K562 (cell line): ENCODE data around the gene MTHFR. TPM values are rescaled to one million over a fixed set of nuclear protein-coding genes. Genes with fewer than 3 reads are reported as not detected.

Source experiments
- ATAC-seq: fragments of 200-7000 bp; cut with Tn5 transposase; 3 replicates; pipeline ENCODE4 v1.9.1; 2020; ENCODE audit warnings: moderate library complexity
- BruUV-seq: library from RNA; stranded (reverse); fragments of 400-500 nt; replicated peaks from 2 replicates; lab custom pipeline; 2021; lab: Mats Ljungman, UMichigan
- CTCF ChIA-PET: fragments of 300-600 bp; formaldehyde crosslinking; extraction: SDS; loops from one replicate; lab custom pipeline; 2021; ENCODE audit warnings: low intra/inter-chr PET ratio; lab: Yijun Ruan, JAX
- POLR2A ChIA-PET: fragments of 300-600, 350-650 bp; sonication (Branson Sonifier 250); formaldehyde crosslinking; extraction: SDS; loops from one replicate; lab custom pipeline; 2021; ENCODE audit warnings: antibody characterized with exemption, inconsistent platforms; lab: Yijun Ruan, JAX
- DNase-seq, 4 experiments: peaks; one replicate each; pipeline versions ENCODE4 v3.0.0 to v3.0.0-alpha.2; 2011 to 2018; ENCODE audit warnings: low spot score in 3 of 4, mixed read lengths in 3 of 4; ENCODE audit errors: extremely low read depth in 1 of 4
- FAIRE-seq: peaks from 2 replicates; lab custom pipeline; 2011; peaks lifted over from hg19 to GRCh38; lab: Jason Lieb, UNC
- H2AFZ ChIP-seq: 2 replicates; pipeline ENCODE4 v1.6.0; 2011; ENCODE audit warnings: low read depth, low read length, control low read depth, inconsistent platforms
- H3K27ac ChIP-seq: fragments of 200-600 bp; 3 replicates; pipeline ENCODE4 v1.8.0; 2011; ENCODE audit warnings: low read depth, mild to moderate bottlenecking, control low read depth, inconsistent platforms, low read length, moderate library complexity, mixed read lengths; ENCODE audit errors: extremely low read depth
- H3K27me3 ChIP-seq, 2 experiments: fragments of 300-600 bp in 1 of 2; 2 replicates in 1 of 2; 3 replicates in 1 of 2; pipeline versions ENCODE4 v1.6.0 to v1.8.0; 2011; ENCODE audit warnings: inconsistent platforms in 2 of 2, low read length in 2 of 2, mild to moderate bottlenecking in 1 of 2, mixed read lengths in 1 of 2, moderate library complexity in 1 of 2; ENCODE audit not compliant: control insufficient read depth in 2 of 2, insufficient read depth in 2 of 2
- H3K36me3 ChIP-seq: fragments of 300-600 bp; 3 replicates; pipeline ENCODE4 v1.8.0; 2011; ENCODE audit warnings: mild to moderate bottlenecking, low read length, inconsistent platforms; ENCODE audit not compliant: control insufficient read depth, insufficient read depth
- H3K4me1 ChIP-seq, 2 experiments: fragments of 200-600 bp in 1 of 2; replicated peaks in 1 of 2; 2 replicates in 1 of 2; 3 replicates in 1 of 2; pipeline versions ENCODE4 v1.5.1 to v1.8.0; 2011; ENCODE audit warnings: inconsistent platforms in 2 of 2, low read length in 2 of 2, mild to moderate bottlenecking in 1 of 2, mixed read lengths in 1 of 2, moderate library complexity in 1 of 2; ENCODE audit not compliant: control insufficient read depth in 2 of 2, insufficient read depth in 2 of 2
- H3K4me2 ChIP-seq: 2 replicates; pipeline ENCODE4 v1.6.1; 2011; ENCODE audit warnings: low read length, control low read depth, inconsistent platforms, mixed read lengths; ENCODE audit not compliant: insufficient read depth
- H3K4me3 ChIP-seq: fragments of 200-600 bp; sonication (generic), shearing (Covaris generic); 2 replicates; pipeline ENCODE4 v1.5.1; 2016; ENCODE audit warnings: control low read depth, inconsistent platforms
- H3K79me2 ChIP-seq: fragments of 200-600 bp; 3 replicates; pipeline ENCODE4 v1.8.0; 2011; ENCODE audit warnings: low read length, inconsistent platforms; ENCODE audit not compliant: control insufficient read depth, insufficient read depth
- H3K9ac ChIP-seq, 2 experiments: 2 replicates each; pipeline versions ENCODE4 v1.6.0 to v1.6.1; 2011; ENCODE audit warnings: low read depth in 2 of 2, low read length in 2 of 2, control low read depth in 1 of 2, inconsistent platforms in 1 of 2, mild to moderate bottlenecking in 1 of 2, mixed read lengths in 1 of 2; ENCODE audit not compliant: insufficient read depth in 1 of 2
- H3K9me1 ChIP-seq: one replicate; pipeline ENCODE4 v1.6.0; 2011; ENCODE audit warnings: inconsistent platforms, mild to moderate bottlenecking, low read length, moderate library complexity; ENCODE audit not compliant: control insufficient read depth, insufficient read depth
- H3K9me3 ChIP-seq: replicated peaks from 2 replicates; pipeline ENCODE4 v1.5.1; 2011; ENCODE audit warnings: low read depth, low read length, inconsistent platforms; ENCODE audit not compliant: control insufficient read depth, insufficient read depth
- H4K20me1 ChIP-seq: replicated peaks from 2 replicates; pipeline ENCODE4 v1.6.1; 2011; ENCODE audit warnings: low read length, inconsistent platforms, mixed read lengths; ENCODE audit not compliant: control insufficient read depth, insufficient read depth
- CBFB ChIP-seq: sonication (generic); formaldehyde crosslinking; IDR thresholded peaks from 2 replicates; pipeline ENCODE4 v1.4.0; 2020; ENCODE audit warnings: mild to moderate bottlenecking, missing genetic modification reagents
- CHAMP1 ChIP-seq: fragments of 450-650 bp; IDR thresholded peaks from 2 replicates; pipeline ENCODE4 v1.6.1; 2016; ENCODE audit warnings: mild to moderate bottlenecking
- HMBOX1 ChIP-seq: sonication (generic); IDR thresholded peaks from 2 replicates; pipeline ENCODE4 v1.6.1; 2016
- PYGO2 ChIP-seq: fragments of 450-650 bp; IDR thresholded peaks from 2 replicates; pipeline ENCODE4 v1.6.1; 2016; ENCODE audit warnings: mild to moderate bottlenecking, missing genetic modification characterization, moderate library complexity, missing compliant biosample characterization
- ZKSCAN8 ChIP-seq: fragments of 200-800 bp; sonication (Bioruptor generic); IDR thresholded peaks from 2 replicates; pipeline ENCODE4 v1.6.1; 2016; ENCODE audit warnings: missing genetic modification characterization, missing compliant biosample characterization
- ZNF121 ChIP-seq: sonication (generic); formaldehyde crosslinking; conservative IDR thresholded peaks from 2 replicates; pipeline ENCODE4 v1.8.0; 2022; ENCODE audit warnings: missing genetic modification reagents
- ZNF124 ChIP-seq: sonication (generic); formaldehyde crosslinking; IDR thresholded peaks from 2 replicates; pipeline ENCODE4 v1.8.1; 2022; ENCODE audit warnings: missing genetic modification reagents
- WGBS: fragments of 100-300 bp; shearing (Covaris generic); methylation state at CpG from one replicate; pipeline ENCODE4 v1.1.6; 2016; ENCODE audit warnings: low coverage, mixed read lengths; ENCODE audit not compliant: insufficient coverage; ENCODE audit errors: missing lambda C conversion rate; 5-methylcytosine and 5-hydroxymethylcytosine counted together
- in situ Hi-C: fragments of 300-500 bp; cut with MboI; formaldehyde crosslinking; loops from 4 replicates; pipeline ENCODE4 v1.15.0; 2018; ENCODE audit warnings: inconsistent platforms, mixed read lengths
- intact Hi-C: fragments of 100-400 bp; cut with micrococcal nuclease; formaldehyde crosslinking; loops from 2 replicates; pipeline ENCODE4 v1.14.2; 2022
- polyA plus RNA-seq, 8 experiments: library from polyadenylated mRNA; depleted of rRNA in 4 of 8; stranded (reverse) in 5 of 8; unstranded in 3 of 8; fragments of >200 nt; fragmentation: Nextera tagmentation in 2 of 8; fragmentation: Illumina TruSeq in 1 of 8; extraction: Ambion mirVana in 2 of 8; extraction: Trizol in 1 of 8; gene quantifications; 2 replicates each; pipeline versions ENCODE4 v1.2.1 to v1.2.3, GENCODE V29; 2011 to 2014; ENCODE audit warnings: inconsistent platforms in 1 of 8, missing spikeins in 1 of 8
- total RNA-seq, 7 experiments: library from RNA; depleted of rRNA in 6 of 7; stranded (reverse); fragments of >200 nt in 6 of 7; fragmentation: Illumina TruSeq in 2 of 7; extraction: Trizol in 2 of 7; gene quantifications; 2 replicates each; pipeline versions ENCODE4 v1.2.1 to v1.2.3, GENCODE V29; 2011 to 2021; ENCODE audit warnings: low replicate concordance in 1 of 7

MTHFR gene
- total and polyA plus RNA-seq, 9 of the 15 experiments (the other 6 are each of a cell fraction or from before 2014, with no cell fraction given): 5.0 to 104 (median 62.6) TPM

GRCh38 chr1:11826946-11827345 is 21.2 kb upstream of the MTHFR start:
- no peaks in the 10 kb centered on the region for H4K20me1 ChIP-seq
- no peak overlapping the region for H3K4me2 ChIP-seq
- no peaks in the 10 kb centered on the region for H3K27me3 ChIP-seq
- H3K4me1 ChIP-seq: 0 out of 5 replicates have a peak, but pooled peaks cover 0 to under 1% of the 10 kb centered on the region in 2 experiments
- DNase-seq: no peak
- H3K9ac ChIP-seq: no peak overlapping the region
- 96% methylated on average over 9 of the region's 9 CpGs for WGBS
- ChIA-PET POLR2A (interaction anchor here (1.2 to 3.3 kb wide), 2 partner anchors 10 to 82 kb away, joined by 5 to 37 read pairs; no protein-coding TSS in a partner anchor), CTCF (no interaction called here)
- H2AFZ ChIP-seq: no peak overlapping the region
- H3K79me2 ChIP-seq: no peaks in the 10 kb centered on the region
- FAIRE-seq: no peak
- no peak overlapping the region for H3K4me3 ChIP-seq
- BruUV-seq: no TSS peak
- no peaks in the 10 kb centered on the region for H3K9me1 ChIP-seq
- peaks cover 89% of the 10 kb centered on the region for H3K36me3 ChIP-seq
- no peak overlapping the region for H3K27ac ChIP-seq
- TF ChIP-seq HMBOX1: no peak
- no peak for TF ChIP-seq PYGO2 (tag)
- no peak for TF ChIP-seq ZNF124
- TF ChIP-seq CBFB: no peak
- no peak for TF ChIP-seq CHAMP1
- TF ChIP-seq ZKSCAN8 (CRISPR knock-in tag): no peak
- no peak for TF ChIP-seq ZNF121 (CRISPR knock-in tag)
- in situ Hi-C loops: no loop called here
- no peaks in the 10 kb centered on the region for H3K9me3 ChIP-seq
- intact Hi-C loops: no loop called here
- no peak for ATAC-seq
